ENCODE measurements around the gene PRSS16.

The PRSS16 gene

DNA sequence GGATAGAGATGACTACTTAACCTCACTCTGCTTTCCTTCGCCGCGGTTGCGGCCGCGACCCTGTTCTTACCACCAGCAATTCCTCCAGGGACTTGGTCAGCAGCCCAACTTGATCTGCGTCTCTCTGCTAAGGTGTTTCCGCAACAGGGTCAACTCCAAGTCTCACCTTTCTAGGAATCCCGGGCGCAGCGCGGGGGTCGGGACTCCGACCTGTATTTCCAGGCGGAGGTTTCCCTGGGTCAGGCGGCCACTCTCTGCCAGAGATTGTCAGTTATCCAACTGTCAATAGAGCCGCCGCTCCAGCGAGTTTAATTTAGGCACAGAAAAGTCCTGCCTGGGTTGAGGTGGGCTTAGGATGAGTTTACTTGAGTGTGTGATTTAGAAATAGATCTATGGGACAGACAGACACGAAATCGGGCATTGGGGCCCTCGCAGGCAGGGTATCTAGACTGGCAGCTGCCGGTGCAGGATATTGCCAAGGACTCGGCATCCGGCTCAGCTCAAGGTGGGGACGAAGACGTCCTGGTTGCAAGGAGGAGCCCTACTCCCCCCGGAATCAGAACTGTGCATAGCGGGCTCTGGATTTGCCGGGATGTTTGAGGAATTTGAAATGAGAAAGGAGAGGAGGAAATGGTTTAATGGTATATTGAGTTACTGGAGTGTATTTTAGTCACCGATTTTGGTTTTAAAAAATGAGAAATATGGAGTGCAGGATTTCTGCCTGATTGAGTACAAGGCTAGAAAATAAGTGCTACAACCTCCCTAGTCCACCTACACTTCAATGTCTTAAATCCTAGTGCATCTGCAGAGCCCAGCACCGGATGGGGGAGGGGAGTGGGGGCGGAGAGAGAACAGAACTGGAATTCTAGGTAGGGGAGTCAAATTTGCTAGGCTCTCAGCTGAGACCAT is 40.9 kb downstream of the PRSS16 start:
- DNase-seq, result no peak

DNA sequence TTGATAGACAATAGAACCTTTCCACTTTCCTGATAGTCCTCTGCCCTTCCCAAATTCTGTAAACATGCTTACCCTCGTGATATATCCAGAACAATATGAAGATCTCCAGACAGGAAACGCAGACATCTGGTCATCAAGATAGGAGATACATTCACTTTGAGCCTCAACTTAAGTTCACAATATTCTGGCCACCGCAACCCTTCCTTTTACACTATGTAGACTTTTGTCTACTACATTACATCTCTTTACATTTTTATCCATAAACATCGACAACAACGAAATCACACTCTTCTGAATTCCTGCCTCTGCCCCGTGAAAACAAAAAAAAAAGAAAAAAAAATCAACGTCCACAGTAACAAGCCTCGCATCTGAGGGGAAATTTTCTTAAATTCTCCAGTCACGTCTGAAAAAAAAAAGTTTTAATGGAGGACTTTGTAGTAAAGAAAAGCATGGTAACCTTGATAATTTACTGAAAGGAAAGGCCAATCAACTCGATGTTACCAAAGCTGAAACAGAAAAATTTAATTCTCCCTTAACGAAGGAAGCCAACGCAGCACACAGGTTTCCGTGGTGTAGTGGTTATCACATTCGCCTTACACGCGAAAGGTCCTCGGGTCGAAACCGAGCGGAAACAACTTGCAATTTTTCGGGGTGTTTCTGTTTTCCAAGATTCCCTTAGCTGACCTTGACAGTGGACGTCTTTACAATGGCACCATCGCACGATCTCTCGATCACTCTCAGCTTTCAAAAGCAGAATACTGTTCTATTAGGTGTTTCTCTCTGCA is 42.8 kb downstream of the PRSS16 start:
- no peak for DNase-seq

DNA sequence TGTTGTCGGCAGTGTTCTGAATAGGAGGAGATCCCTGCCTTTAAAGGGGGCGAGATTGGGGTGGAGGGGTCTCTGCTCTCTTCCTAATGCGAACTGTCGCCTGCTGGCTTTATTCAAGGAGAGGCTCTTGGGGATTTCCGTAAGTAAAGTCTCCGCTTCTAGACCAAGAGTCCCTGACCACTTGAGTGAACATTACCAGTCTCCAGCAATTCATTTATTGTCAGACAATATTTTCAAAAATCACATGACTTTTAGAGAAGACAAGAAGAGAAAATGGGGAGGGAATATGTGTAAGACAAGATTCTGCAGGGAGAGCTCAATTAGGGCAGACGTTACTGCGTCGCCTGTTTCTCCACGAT is 43.3 kb downstream of the PRSS16 start:
- DNase-seq, result no peak

DNA sequence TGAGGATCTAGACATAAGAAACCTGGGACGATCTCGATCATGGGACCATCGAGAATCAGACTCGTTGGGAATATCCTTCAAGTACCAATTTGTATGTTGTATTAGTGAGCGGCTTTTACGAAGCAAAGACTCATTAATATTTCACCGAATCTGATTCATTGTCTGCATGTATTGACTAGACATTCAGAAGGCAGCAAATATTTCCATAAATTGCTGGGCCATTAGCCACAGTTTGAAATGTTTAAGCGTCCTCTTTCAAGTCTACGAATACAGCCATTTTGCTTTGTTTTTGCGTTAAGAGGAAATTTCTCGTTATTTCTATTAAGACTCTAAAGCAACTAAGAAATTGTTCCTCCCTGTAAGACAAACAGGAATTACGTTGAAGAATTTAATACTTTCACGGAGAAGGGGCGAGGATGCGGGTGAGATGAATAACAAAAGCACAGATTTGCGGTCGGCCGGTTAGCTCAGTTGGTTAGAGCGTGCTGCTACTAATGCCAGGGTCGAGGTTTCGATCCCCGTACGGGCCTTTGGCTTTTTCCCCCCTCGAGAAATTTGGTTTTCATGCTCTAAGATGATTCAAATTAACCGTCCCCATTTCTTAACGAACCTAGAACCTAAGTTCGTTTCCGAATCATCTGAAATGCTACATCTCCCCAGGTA is 46.1 kb downstream of the PRSS16 start:
- no peak for DNase-seq

DNA sequence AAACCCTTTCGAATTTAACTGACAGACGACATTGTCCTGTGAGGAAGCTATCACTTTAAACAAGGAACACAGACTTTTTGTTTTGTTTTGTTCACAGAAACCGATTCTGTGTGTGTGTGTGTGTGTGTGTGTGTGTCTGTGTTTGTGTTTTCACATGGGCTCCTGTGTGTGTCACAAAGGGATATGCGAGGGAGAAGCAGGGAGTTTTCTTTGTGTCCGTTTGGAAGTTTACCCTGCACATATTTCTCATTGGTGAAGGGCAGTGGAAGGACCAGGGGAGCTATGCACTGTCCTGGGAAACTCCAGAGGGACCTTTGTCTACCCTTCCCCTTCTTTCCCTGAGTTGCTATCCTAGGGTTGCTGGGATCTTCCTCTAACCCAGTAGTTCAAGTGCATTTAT is 46.9 kb downstream of the PRSS16 start:
- no peak for DNase-seq

DNA sequence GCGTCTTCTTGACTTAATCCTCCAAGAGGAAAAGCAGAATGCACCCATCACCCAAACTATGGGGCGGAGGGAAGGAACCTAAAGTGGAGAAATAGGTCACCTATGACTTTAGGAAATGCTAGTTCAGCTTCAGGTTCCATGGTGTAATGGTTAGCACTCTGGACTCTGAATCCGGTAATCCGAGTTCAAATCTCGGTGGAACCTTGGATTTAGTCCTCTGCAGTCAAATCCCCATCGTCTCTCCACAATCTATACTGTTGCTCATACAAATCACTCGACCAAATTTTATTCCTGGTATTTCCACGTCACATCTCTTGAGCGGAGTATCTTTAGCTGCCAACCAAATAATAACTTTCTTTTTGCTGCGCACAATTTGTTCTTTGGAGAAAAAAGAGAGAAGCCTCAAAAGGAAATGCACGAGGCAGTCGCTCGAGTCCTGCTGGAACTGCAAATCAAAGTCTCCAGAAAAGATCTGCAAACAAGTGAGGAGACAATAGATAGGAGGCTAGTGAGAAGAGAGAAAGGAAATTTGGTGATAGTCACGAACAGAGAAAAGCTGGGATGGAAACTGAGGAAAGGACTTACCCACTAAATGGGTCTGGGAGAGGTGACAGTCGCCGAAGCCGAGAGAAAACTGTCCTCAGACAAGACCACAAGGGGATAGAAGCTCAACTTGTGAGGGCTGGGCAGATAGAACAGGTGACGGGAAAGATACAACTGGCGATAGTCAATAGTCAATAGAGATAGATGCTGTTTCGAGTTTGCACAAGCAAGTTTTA is 48.0 kb downstream of the PRSS16 start:
- DNase-seq, result no peak

DNA sequence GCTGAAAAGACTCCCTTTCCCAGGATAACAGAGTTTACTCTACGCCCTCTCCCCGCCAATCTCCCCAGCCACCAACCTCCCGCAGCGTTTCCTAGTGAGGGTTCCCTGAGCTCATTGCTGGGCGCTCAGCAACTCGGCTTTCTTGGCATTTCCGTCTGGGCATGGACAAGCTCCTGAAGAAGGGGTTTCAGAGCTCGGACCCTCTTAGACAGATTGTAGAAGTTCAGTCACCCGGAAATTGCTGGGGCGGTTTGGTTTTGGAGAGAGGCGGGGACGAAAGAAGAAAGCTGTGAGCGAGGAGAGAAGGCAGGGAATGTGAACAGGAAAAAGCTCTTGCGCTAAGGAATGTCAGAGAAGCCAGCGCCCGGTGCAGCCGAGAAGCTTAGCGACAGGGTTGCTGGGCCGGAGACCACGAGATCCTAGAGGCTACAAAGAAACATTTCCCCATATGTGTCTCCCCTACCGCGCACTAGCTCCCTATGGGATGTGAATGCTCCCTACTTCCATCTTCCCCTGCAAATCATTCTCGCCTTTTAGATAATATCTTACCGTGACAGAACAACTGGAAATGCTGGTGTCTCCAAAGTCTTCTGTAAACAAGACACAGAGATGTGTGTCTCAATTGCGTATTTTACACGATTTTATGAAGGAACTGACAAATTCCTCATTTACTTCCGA is 48.7 kb downstream of the PRSS16 start:
- DNase-seq, result no peak

DNA sequence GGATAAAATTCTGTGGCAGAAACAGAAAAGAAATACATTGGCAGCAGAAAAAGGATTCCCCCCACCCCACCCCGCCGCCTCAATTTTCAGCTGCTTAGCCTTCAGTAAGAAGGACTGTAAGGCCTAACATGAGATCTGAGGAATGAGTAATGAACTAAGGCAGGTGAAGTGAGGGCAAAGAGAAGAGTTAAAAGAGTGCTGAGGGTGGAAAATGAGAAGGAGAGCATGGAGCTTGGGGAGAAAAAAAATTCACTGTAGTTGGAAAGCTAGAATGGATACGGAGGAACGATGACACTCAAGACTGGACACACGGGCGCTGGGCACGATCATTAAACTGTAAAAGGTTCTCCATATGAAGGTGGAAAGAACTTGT is 50.0 kb downstream of the PRSS16 start:
- no peak for DNase-seq

DNA sequence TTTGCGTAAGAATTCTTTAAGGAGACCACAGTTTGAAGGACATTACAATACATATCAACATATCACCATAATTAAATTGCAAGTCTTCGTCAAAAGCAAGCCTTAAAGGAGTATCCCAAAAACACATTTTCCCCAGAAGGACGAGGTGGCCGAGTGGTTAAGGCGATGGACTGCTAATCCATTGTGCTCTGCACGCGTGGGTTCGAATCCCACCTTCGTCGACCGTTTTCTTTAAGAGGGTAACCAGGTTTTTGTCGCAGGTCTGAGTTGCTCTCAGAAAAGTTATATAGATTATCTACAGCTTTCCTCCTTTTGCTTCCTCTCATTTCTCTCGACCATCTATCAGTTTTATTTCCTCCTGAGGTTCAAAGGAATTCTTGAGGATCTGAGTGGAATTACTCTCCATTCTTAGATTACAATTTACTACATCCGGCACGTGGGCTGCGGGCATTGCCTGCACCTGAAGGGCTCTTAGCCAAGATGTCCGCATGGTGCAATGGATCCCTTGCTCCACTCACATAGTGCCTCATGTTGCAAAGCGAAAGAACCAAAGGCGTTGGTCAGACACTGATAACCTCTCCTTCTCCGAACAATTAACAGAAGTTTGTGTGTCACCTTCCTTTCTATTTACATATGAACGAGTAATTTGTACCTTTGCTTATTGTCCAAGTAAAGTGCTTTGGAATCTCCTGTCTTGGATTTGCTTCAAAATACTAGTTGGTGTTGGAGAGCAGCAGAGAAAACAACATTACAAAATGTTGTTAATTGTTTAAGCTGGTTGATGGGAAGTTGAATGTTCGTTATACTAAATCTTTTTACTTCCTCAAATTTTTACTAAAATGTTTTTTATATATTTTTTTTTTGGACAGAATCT is 50.6 kb downstream of the PRSS16 start:
- no peak for DNase-seq

DNA sequence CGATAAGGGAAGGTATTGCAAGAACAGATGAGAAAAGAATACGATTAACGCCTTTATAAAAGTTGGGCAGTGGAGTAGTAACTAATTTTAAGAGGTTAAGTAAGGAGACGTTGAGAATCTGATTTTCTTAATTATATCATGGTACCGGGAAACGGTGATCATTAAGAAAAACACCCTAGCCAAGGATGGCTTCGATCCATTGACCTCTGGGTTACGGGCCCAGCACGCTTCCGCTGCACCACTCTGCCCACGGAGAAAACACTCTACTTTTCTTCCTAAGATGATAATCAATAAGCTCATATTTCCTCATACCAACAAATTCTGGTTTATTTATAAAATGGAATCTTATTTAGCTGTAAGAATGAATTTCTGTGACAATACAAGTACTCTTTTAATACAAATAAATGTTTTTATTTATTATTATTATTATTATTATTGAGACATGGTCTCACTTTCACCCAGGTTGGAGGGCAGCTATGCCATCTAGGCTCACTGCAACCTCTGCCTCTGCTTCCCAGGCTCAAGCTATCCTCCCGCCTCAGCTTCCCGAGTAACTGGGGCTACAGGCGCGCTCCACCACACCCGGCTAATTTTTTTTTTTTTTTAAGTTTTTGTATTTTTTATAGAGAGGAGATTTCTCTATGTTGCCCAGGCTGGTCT is 56.2 kb downstream of the PRSS16 start:
- DNase-seq, result no peak

Measured in activated T-cell treated with anti-CD3 and anti-CD28 coated beads, Interleukin-2, amount 50 U/mL, for 1 hour (primary cell).